GM19395 (cell line): ENCODE data around the gene ZACN.

ENCODE experiments used
- ATAC-seq: cut with Tn5 transposase; IDR thresholded peaks from one replicate; pipeline ENCODE4 v1.9.1; 2021; ENCODE audit warnings: mild to moderate bottlenecking, moderate library complexity; ENCODE audit not compliant: unreplicated experiment

ZACN gene

GRCh38 chr17:76095943-76096342, 17.0 kb downstream of the ZACN start:
- ATAC-seq = no peak

- no peak for ATAC-seq
These were observed 18.8 kb downstream of the ZACN start for GRCh38 chr17:76097716-76098295.

- no peak for ATAC-seq
These were observed 23.9 kb downstream of the ZACN start for GRCh38 chr17:76102944-76103273.

GRCh38 chr17:76103274-76104139, 24.5 kb downstream of the ZACN start, which contains the start of gene EXOC7:
Gene EXOC7 (minus strand): TSS chr17:76103787. CDS start chr17:76103692, 95 bp downstream.
- peak; percentile 80 for ATAC-seq

- ATAC-seq = no peak
These were observed 25.3 kb downstream of the ZACN start for GRCh38 chr17:76104140-76104895.

GRCh38 chr17:76104896-76105231, 25.9 kb downstream of the ZACN start:
- ATAC-seq = no peak

GRCh38 chr17:76106703-76107102, 27.7 kb downstream of the ZACN start:
- no peak for ATAC-seq

- no peak for ATAC-seq
These were observed 28.5 kb downstream of the ZACN start for GRCh38 chr17:76107509-76107908.

- ATAC-seq = no peak
These were observed 33.0 kb downstream of the ZACN start for GRCh38 chr17:76111956-76112355.

GRCh38 chr17:76115138-76115754, 36.3 kb downstream of the ZACN start:
- ATAC-seq = no peak

GRCh38 chr17:76119409-76120371, 40.7 kb downstream of the ZACN start:
- no peak for ATAC-seq

GRCh38 chr17:76120658-76121008, 41.7 kb downstream of the ZACN start:
- no peak for ATAC-seq

- ATAC-seq = no peak
These were observed 43.0 kb downstream of the ZACN start for GRCh38 chr17:76121932-76122430.

GRCh38 chr17:76122431-76123190, 43.6 kb downstream of the ZACN start:
- no peak for ATAC-seq

GRCh38 chr17:76123191-76123499, 44.2 kb downstream of the ZACN start:
- ATAC-seq = no peak

- no peak for ATAC-seq
These were observed 45.0 kb downstream of the ZACN start for GRCh38 chr17:76123749-76124581.

- no peak for ATAC-seq
These were observed 45.8 kb downstream of the ZACN start for GRCh38 chr17:76124582-76125390.

GRCh38 chr17:76125391-76125675, 46.4 kb downstream of the ZACN start:
- no peak for ATAC-seq
